ENCODE data around the gene WEE1. TPM values are rescaled to one million over a fixed set of nuclear protein-coding genes. Genes with fewer than 3 reads are reported as not detected.

The WEE1 gene
- polyA plus RNA-seq, 2 of the 4 experiments (the other 2 are of a cell fraction), result 18.6 to 41.3 TPM

DNA sequence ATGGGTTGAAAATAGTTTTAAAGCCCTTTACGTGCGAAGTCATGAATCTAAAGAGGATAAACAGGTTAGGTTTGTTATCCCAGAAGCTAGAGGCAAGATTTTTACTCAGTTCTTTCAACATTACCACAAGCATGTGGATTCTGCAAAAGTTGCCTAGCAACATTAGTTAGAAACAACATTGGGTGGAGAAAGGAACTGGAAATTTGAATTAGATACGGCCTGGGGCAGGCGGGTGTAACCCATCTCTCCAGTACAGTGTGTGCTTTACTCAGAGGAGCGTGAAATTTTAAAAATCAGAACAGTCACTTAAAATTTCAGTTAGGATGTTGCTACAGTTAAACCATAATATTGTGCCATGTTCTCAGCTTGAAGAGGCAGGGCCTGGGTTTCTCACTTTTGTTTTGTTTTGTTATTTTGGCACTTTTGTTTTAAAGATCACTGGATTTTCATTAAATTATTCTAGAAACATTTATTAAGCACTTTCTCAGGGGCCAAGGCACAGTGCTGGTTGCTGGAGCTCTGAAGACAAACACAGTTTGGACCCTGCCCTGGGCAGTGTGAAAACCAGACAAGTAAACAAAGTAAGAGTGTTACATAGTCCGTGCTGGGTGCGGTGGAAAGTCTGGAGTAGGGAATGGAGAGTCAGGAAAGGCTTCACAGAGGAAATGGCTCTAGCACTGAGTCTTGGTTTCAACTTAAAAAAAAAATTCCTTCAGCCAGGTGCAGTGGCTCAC is 4.4 kb upstream of the WEE1 start (continued):
- TF ChIP-seq, protein P1, sequence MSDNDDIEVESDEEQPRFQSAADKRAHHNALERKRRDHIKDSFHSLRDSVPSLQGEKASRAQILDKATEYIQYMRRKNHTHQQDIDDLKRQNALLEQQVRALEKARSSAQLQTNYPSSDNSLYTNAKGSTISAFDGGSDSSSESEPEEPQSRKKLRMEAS (IDR thresholded peaks at IDR 0.05), result peak; percentile 44
- no peak for TF ChIP-seq EP300 (IDR thresholded peaks at IDR 0.05)
- TF ChIP-seq MAZ (IDR thresholded peaks at IDR 0.05; ENCODE audit: borderline replicate concordance, low read depth, low read length), result no peak
- TF ChIP-seq, protein P2, sequence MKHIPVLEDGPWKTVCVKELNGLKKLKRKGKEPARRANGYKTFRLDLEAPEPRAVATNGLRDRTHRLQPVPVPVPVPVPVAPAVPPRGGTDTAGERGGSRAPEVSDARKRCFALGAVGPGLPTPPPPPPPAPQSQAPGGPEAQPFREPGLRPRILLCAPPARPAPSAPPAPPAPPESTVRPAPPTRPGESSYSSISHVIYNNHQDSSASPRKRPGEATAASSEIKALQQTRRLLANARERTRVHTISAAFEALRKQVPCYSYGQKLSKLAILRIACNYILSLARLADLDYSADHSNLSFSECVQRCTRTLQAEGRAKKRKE (CRISPR knock-in tag; IDR thresholded peaks at IDR 0.05; ENCODE audit: low read depth), result no peak
- TF ChIP-seq HEYL (CRISPR knock-in tag; IDR thresholded peaks at IDR 0.05), result 0 out of 2 replicates have a peak, but pooled peaks have one; percentile 41
- no peak for TF ChIP-seq RARB (CRISPR knock-in tag; IDR thresholded peaks at IDR 0.05)
- TF ChIP-seq KDM1A (IDR thresholded peaks at IDR 0.05; ENCODE audit: low read depth), result no peak
- no peak; the same call in 1 of the 2 replicates for TF ChIP-seq RFX5 (IDR thresholded peaks at IDR 0.05)
- no peak for TF ChIP-seq RNF2 (IDR thresholded peaks at IDR 0.05; ENCODE audit: borderline replicate concordance, low read depth)
- TF ChIP-seq RAD21 (conservative IDR thresholded peaks at IDR 0.05 in 1 of 2, IDR thresholded peaks at IDR 0.05 in 1 of 2), result no peak
- TF ChIP-seq ZC3H11A (IDR thresholded peaks at IDR 0.05), result no peak
- no peak for TF ChIP-seq BHLHE40 (IDR thresholded peaks at IDR 0.05; ENCODE audit: low read depth, low read length)
- TF ChIP-seq, protein P3, sequence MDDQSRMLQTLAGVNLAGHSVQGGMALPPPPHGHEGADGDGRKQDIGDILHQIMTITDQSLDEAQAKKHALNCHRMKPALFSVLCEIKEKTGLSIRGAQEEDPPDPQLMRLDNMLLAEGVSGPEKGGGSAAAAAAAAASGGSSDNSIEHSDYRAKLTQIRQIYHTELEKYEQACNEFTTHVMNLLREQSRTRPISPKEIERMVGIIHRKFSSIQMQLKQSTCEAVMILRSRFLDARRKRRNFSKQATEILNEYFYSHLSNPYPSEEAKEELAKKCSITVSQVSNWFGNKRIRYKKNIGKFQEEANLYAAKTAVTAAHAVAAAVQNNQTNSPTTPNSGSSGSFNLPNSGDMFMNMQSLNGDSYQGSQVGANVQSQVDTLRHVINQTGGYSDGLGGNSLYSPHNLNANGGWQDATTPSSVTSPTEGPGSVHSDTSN (IDR thresholded peaks at IDR 0.05), result no peak
- no peak for TF ChIP-seq RCOR1 (IDR thresholded peaks at IDR 0.05; ENCODE audit: low read depth, low read length)
- peak; percentile 20 to 51; a peak in 1 of 5 replicates for TF ChIP-seq JUN (IDR thresholded peaks at IDR 0.05)
- no peak for TF ChIP-seq NR3C1 (IDR thresholded peaks at IDR 0.05)
- 0 out of 2 replicates have a peak, but pooled peaks have one; percentile 42 for TF ChIP-seq FOSB (CRISPR knock-in tag; IDR thresholded peaks at IDR 0.05)
- TF ChIP-seq ZSCAN20 (CRISPR knock-in tag; IDR thresholded peaks at IDR 0.05), result peak; percentile 73; the same call in 1 of the 2 replicates
- TF ChIP-seq, protein P4, sequence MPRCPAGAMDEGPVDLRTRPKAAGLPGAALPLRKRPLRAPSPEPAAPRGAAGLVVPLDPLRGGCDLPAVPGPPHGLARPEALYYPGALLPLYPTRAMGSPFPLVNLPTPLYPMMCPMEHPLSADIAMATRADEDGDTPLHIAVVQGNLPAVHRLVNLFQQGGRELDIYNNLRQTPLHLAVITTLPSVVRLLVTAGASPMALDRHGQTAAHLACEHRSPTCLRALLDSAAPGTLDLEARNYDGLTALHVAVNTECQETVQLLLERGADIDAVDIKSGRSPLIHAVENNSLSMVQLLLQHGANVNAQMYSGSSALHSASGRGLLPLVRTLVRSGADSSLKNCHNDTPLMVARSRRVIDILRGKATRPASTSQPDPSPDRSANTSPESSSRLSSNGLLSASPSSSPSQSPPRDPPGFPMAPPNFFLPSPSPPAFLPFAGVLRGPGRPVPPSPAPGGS (IDR thresholded peaks at IDR 0.05), result no peak
- TF ChIP-seq SREBF2 (IDR thresholded peaks at IDR 0.05), result no peak
- TF ChIP-seq POLR2AphosphoS2 (conservative IDR thresholded peaks at IDR 0.05; ENCODE audit: low read length), result no peak
- TF ChIP-seq HDAC2 (IDR thresholded peaks at IDR 0.05), result no peak
- TF ChIP-seq CBX2 (IDR thresholded peaks at IDR 0.05; ENCODE audit: borderline replicate concordance, low read depth), result no peak
- no peak for TF ChIP-seq ZNF302 (CRISPR knock-in tag; IDR thresholded peaks at IDR 0.05)
- 0 out of 2 replicates have a peak, but pooled peaks have one; percentile 34 for TF ChIP-seq FOXS1 (CRISPR knock-in tag; IDR thresholded peaks at IDR 0.05)
- no peak for TF ChIP-seq TP53 (CRISPR knock-in tag; IDR thresholded peaks at IDR 0.05)

DNA sequence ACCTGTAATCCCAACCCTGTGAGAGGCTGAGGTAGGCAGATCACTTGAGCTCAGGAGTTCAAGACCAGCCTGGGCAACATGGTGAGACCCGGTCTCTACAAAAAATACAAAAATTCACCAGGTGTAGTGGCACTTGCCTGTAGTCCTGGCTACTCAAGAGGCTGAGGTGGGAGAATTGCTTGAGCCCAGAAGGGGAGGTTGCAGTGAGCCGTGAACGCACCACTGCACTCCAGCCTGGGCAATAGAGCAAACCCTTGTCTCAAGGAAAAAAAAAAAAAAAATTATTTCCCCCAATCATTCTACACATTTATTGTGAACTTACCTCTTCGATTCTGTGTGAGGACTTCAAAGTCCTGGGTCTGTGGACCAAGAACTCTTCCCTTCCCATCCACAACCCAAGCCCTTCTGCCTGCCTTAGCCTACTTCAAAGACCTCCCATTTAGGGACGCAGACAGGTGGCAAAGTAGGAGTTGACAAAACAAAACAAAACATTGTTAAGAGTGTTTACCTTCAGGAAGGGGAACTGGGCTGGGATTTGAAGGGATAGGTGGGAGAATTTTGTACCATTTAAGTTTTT is 3.8 kb upstream of the WEE1 start:
- ATAC-seq (no peak), FAIRE-seq (no peak), DNase-seq (ENCODE audit: low read depth in 1 of 2, low spot score in 1 of 2) (no peak)
- Histone ChIP-seq H3K27ac (peak overlapping the region; percentile 83 to 84), H3K4me3 (no peak overlapping the region), H3K4me2 (peak overlapping the region; percentile 92), H3K9me3 (no peaks in the 10 kb centered on the region), H3K4me1 (peaks cover 63% of the 10 kb centered on the region)
- CTCF ChIA-PET, result interaction anchor here (0.7 to 1.8 kb wide), 3 partner anchors 35 to 189 kb away, joined by 3 to 9 read pairs (median 6); no protein-coding TSS in a partner anchor
- 49% methylated on average over 5 of the region's 5 CpGs for WGBS (ENCODE audit: missing lambda C conversion rate)
- POLR2A ChIA-PET, result no interaction called here
- TF ChIP-seq CEBPB (IDR thresholded peaks at IDR 0.05), result no peak
- peak; percentile 10; the same call in 1 of the 2 replicates for TF ChIP-seq JUNB (IDR thresholded peaks at IDR 0.05)
